KMS-11 (cell line): ENCODE measurements around the gene AGAP1.

Source experiments
- H2AFZ ChIP-seq: fragments of 200-600 bp; sonication (generic); 2 replicates; pipeline ENCODE4 v1.6.1; 2016; ENCODE audit warnings: antibody characterized with exemption, mixed run types, low read depth
- H3K27ac ChIP-seq: fragments of 200-600 bp; sonication (generic); 2 replicates; pipeline ENCODE4 v1.6.1; 2016; ENCODE audit warnings: mild to moderate bottlenecking, mixed run types
- H3K27me3 ChIP-seq: fragments of 200-600 bp; sonication (generic); 2 replicates; pipeline ENCODE4 v1.6.1; 2017; ENCODE audit warnings: mild to moderate bottlenecking, low read depth, mixed run types, moderate library complexity; ENCODE audit not compliant: insufficient read depth
- H3K36me3 ChIP-seq: fragments of 200-600 bp; sonication (generic); 2 replicates; pipeline ENCODE4 v1.6.1; 2017; ENCODE audit warnings: mild to moderate bottlenecking, mixed run types; ENCODE audit not compliant: insufficient read depth
- H3K4me1 ChIP-seq: fragments of 200-600 bp; sonication (generic); 2 replicates; pipeline ENCODE4 v1.6.1; 2016; ENCODE audit warnings: mild to moderate bottlenecking, low read depth, mixed run types; ENCODE audit not compliant: poor library complexity, severe bottlenecking
- H3K4me2 ChIP-seq: fragments of 200-600 bp; sonication (generic); 2 replicates; pipeline ENCODE4 v1.7.0; 2016; ENCODE audit warnings: mild to moderate bottlenecking, mixed run types
- H3K4me3 ChIP-seq: fragments of 200-600 bp; sonication (generic); IDR thresholded peaks from 2 replicates; pipeline ENCODE4 v1.6.1; 2017; ENCODE audit warnings: low read depth, low read length, mixed read lengths; ENCODE audit not compliant: insufficient read depth
- H3K79me2 ChIP-seq: fragments of 200-600 bp; sonication (generic); 2 replicates; pipeline ENCODE4 v1.6.1; 2016; ENCODE audit warnings: low read depth, mixed run types; ENCODE audit not compliant: insufficient read depth
- H3K9ac ChIP-seq: fragments of 200-600 bp; sonication (generic); 2 replicates; pipeline ENCODE4 v1.6.1; 2016; ENCODE audit warnings: mild to moderate bottlenecking, mixed run types
- H4K20me1 ChIP-seq: fragments of 200-600 bp; sonication (generic); 2 replicates; pipeline ENCODE4 v1.6.1; 2016; ENCODE audit warnings: mild to moderate bottlenecking, mixed run types; ENCODE audit not compliant: insufficient read depth
- CTCF ChIP-seq: fragments of 200-600 bp; sonication (generic); conservative IDR thresholded peaks from 2 replicates; pipeline ENCODE4 v1.6.1; 2017; ENCODE audit warnings: low read depth, mild to moderate bottlenecking, antibody characterized with exemption, low read length, moderate library complexity, mixed read lengths

The AGAP1 gene

GRCh38 chr2:236156860-236157194 lies 663.0 kb downstream of the AGAP1 start:
- Histone ChIP-seq H3K4me3 (no peak overlapping the region), H3K9ac (no peak overlapping the region), H3K4me1 (no peaks in the 10 kb centered on the region), H3K27me3 (no peaks in the 10 kb centered on the region), H3K27ac (no peak overlapping the region), H3K4me2 (no peak overlapping the region), H3K36me3 (no peaks in the 10 kb centered on the region), H4K20me1 (no peaks in the 10 kb centered on the region), H2AFZ (no peak overlapping the region), H3K79me2 (no peaks in the 10 kb centered on the region)
- no peak for TF ChIP-seq CTCF

- H3K4me1 ChIP-seq = no peaks in the 10 kb centered on the region
- H3K4me2 ChIP-seq = no peak overlapping the region
- no peaks in the 10 kb centered on the region for H4K20me1 ChIP-seq
- TF ChIP-seq CTCF = no peak
- no peak overlapping the region for H3K9ac ChIP-seq
- H3K36me3 ChIP-seq = no peaks in the 10 kb centered on the region
- H3K27ac ChIP-seq = no peak overlapping the region
- H3K27me3 ChIP-seq = no peaks in the 10 kb centered on the region
- H2AFZ ChIP-seq = no peak overlapping the region
- no peaks in the 10 kb centered on the region for H3K79me2 ChIP-seq
- no peak overlapping the region for H3K4me3 ChIP-seq
Measured at GRCh38 chr2:236157366-236157765, 663.5 kb downstream of the AGAP1 start.

DNA sequence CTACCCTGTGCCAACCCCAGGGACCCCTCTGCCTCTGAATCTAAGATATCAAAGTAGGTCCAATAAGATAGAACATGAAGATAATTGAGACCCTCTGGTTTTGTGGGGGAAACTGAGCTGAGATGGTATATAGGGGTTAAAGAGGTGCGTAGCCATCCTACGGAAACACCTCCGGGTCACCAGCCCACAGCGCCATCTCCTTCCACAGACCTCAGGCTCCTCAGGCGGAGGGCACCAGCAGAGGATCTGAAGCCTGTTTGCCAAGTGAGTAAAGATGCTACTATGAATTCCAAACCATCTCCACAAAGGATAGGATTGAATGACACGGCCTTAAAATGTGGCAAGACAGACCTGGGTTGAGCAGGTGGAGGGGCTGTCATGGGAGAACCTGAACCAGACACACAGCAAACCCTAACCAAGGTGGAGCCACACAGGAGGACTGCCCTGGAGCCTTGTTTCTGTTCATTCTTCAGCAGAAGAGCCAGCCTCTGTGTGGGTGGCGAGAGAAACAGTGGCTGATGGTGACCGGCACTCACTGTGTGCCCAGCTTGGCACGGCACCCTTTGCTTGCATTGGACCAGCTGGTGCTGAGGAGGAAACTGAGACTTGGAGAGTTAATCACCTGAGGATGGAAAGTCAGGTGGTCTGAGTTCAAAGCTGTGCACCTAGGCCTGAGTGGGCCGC lies 664.1 kb downstream of the AGAP1 start:
- no peak overlapping the region for H3K4me2 ChIP-seq
- no peak overlapping the region for H3K27ac ChIP-seq
- H3K36me3 ChIP-seq = no peaks in the 10 kb centered on the region
- no peak for TF ChIP-seq CTCF
- H3K9ac ChIP-seq = no peak overlapping the region
- no peaks in the 10 kb centered on the region for H4K20me1 ChIP-seq
- no peaks in the 10 kb centered on the region for H3K79me2 ChIP-seq
- no peak overlapping the region for H2AFZ ChIP-seq
- H3K4me3 ChIP-seq = no peak overlapping the region
- H3K4me1 ChIP-seq = no peaks in the 10 kb centered on the region
- no peaks in the 10 kb centered on the region for H3K27me3 ChIP-seq

- no peaks in the 10 kb centered on the region for H3K27me3 ChIP-seq
- no peak overlapping the region for H3K4me3 ChIP-seq
Measured at GRCh38 chr2:236158969-236159777, 665.3 kb downstream of the AGAP1 start.

More at GRCh38 chr2:236158969-236159777, 665.3 kb downstream of the AGAP1 start:
- H3K4me2 ChIP-seq = no peak overlapping the region
- no peak overlapping the region for H3K9ac ChIP-seq
- no peak overlapping the region for H2AFZ ChIP-seq
- H3K79me2 ChIP-seq = no peaks in the 10 kb centered on the region
- H3K27ac ChIP-seq = no peak overlapping the region
- H3K4me1 ChIP-seq = no peaks in the 10 kb centered on the region
- H3K36me3 ChIP-seq = no peaks in the 10 kb centered on the region
- no peak for TF ChIP-seq CTCF
- H4K20me1 ChIP-seq = no peaks in the 10 kb centered on the region
